ENCODE results near the gene BLOC1S4. TPM values are rescaled to one million over a fixed set of nuclear protein-coding genes. Genes with fewer than 3 reads are reported as not detected.

The BLOC1S4 gene
- total RNA-seq, 4 donors from 2014 or later: 8.5 to 26.6 (median 11.7) TPM

DNA sequence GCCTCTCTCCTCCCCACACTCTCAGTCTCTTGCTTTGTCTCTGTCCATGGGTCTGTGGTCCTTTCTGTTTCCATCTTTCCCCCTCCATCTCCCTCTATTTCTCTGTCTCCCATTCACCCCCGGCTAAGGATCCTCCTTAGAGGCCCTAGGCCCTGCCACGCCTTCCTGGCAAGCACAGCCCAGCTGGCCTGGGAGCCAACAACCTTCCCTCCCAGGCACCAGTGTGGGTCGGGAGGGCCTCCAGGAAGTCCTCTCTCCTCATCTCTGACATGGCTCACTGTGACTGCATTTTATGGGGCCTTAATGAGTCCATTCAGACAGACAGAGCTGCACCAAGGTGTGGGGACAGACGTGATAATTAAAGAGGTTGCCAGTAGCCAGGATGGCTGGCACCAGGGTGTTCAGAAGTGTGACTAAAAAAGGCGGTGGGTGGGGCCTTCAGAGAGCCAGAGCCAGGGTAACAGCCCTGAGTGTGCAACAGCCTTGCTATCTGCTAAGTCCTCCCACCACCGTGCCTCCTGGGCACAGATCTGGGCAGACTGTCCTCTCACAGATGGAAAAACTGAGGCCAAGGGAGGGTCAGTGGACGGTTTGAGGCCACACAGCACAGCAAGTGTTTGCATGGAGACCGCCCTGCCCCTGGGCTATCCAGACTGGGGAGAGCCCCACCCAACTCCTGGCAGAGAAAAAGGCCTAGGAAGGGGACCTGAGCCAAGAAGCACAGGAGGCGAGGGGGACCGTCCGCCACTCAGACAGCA lies 31.5 kb downstream of the BLOC1S4 start:
- H3K27ac ChIP-seq: no peak overlapping the region
- no peak for DNase-seq
- H3K4me1 ChIP-seq: peaks cover 0 to 9% of the 10 kb centered on the region in 2 donors
- H3K36me3 ChIP-seq: no peaks in the 10 kb centered on the region
- H3K9me3 ChIP-seq: no peaks in the 10 kb centered on the region
- no peak overlapping the region for H3K4me3 ChIP-seq
- H3K27me3 ChIP-seq: no peaks in the 10 kb centered on the region
- TF ChIP-seq, protein P1, sequence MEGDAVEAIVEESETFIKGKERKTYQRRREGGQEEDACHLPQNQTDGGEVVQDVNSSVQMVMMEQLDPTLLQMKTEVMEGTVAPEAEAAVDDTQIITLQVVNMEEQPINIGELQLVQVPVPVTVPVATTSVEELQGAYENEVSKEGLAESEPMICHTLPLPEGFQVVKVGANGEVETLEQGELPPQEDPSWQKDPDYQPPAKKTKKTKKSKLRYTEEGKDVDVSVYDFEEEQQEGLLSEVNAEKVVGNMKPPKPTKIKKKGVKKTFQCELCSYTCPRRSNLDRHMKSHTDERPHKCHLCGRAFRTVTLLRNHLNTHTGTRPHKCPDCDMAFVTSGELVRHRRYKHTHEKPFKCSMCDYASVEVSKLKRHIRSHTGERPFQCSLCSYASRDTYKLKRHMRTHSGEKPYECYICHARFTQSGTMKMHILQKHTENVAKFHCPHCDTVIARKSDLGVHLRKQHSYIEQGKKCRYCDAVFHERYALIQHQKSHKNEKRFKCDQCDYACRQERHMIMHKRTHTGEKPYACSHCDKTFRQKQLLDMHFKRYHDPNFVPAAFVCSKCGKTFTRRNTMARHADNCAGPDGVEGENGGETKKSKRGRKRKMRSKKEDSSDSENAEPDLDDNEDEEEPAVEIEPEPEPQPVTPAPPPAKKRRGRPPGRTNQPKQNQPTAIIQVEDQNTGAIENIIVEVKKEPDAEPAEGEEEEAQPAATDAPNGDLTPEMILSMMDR (IDR thresholded peaks at IDR 0.05): no peak
- no peak for TF ChIP-seq POLR2A (IDR thresholded peaks at IDR 0.05)
- intact Hi-C loops (cut with DNase I; ENCODE audit: low total_unique reads): no loop called here

DNA sequence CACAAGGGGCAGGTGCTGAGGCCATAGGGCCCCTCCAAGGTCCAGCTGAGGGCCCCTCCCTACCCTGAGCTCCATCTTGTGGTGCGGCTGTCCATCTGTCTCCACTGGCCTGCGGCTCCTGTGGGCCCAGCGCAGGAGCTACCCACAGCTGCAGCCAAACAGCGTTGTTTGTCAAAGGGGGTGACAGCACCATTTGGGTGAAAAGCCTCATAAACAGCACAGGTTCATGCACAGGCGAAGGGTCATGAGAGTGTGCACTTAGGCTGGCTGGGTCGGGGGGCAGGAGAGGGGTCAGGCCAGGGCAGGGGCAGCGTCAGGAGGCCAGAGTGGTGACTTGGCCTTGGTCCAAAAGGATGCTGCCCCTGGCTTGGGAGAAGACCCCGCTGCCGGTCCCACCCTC lies 32.3 kb downstream of the BLOC1S4 start:
- DNase-seq: no peak
- intact Hi-C loops (cut with DNase I; ENCODE audit: low total_unique reads): no loop called here
- Histone ChIP-seq H3K27me3 (no peaks in the 10 kb centered on the region), H3K36me3 (no peaks in the 10 kb centered on the region), H3K9me3 (no peaks in the 10 kb centered on the region), H3K4me1 (peaks cover 0 to 9% of the 10 kb centered on the region in 2 donors), H3K4me3 (no peak overlapping the region), H3K27ac (no peak overlapping the region)
- TF ChIP-seq, protein P1 (IDR thresholded peaks at IDR 0.05): no peak
- no peak for TF ChIP-seq POLR2A (IDR thresholded peaks at IDR 0.05)

DNA sequence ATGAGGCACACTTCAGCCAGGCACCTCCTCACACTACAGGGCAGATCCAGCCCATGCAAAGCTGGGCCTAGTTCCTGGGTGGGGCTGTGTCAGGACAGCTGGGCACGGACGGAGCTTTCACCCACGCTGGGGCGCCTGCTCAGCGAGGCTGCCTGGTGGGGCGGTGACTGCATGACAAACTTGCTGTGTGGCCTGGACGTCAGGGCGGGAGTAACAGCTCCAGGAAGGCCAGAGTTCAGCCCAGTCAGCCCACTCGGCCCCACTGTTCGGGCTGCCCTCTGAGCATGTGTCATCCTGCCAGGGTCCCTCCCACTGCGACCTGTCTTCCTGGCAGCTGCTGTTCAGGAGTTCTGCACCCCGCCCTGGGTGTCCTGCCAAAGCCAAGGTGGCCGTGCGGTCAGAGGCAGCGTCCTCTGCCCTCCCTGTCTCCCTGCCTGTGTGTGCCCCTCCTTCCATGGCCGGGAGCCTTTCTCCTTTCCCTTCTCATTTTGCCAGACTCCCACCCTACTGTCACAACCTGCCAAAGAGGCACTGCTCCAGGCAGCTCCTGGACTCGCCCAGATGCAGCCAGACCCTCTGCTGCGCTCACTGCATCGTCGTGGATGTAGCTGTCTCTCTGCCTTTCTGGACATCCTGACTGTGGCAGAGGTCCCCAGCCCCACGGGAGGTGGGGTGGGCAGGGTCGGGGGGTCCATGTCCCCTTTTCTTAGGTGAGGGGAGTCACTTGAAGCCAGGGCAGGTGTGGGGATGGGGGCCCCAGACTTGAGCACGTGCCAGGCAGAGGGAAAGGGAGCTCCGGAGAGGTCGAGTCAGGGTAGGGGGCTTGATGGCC lies 33.6 kb downstream of the BLOC1S4 start:
- Histone ChIP-seq H3K4me3 (no peak overlapping the region), H3K4me1 (peaks cover 0 to 9% of the 10 kb centered on the region in 2 donors), H3K36me3 (no peaks in the 10 kb centered on the region), H3K27me3 (no peaks in the 10 kb centered on the region), H3K27ac (no peak overlapping the region), H3K9me3 (no peaks in the 10 kb centered on the region)
- TF ChIP-seq POLR2A (IDR thresholded peaks at IDR 0.05): no peak
- DNase-seq: peak; percentile 40 to 61
- intact Hi-C loops (cut with DNase I; ENCODE audit: low total_unique reads): no loop called here

- Histone ChIP-seq H3K4me3 (no peak overlapping the region), H3K36me3 (no peaks in the 10 kb centered on the region), H3K9me3 (no peaks in the 10 kb centered on the region), H3K27ac (no peak overlapping the region), H3K4me1 (peaks cover 0 to 9% of the 10 kb centered on the region in 2 donors), H3K27me3 (no peaks in the 10 kb centered on the region)
- intact Hi-C loops (cut with DNase I; ENCODE audit: low total_unique reads): no loop called here
- TF ChIP-seq POLR2A (IDR thresholded peaks at IDR 0.05): no peak
- TF ChIP-seq, protein P1 (IDR thresholded peaks at IDR 0.05): no peak
- DNase-seq: no peak
Observed at GRCh38 chr4:6750286-6751221, 34.6 kb downstream of the BLOC1S4 start.

Measured in uterus (tissue), 4 donors.